Measurements from ENCODE around the gene FAM107A. TPM values are rescaled to one million over a fixed set of nuclear protein-coding genes. Genes with fewer than 3 reads are reported as not detected.

FAM107A gene
- total and polyA plus RNA-seq, 2 of the 13 experiments (the other 11 are each of a cell fraction or from before 2014, with no cell fraction given): not detected

DNA sequence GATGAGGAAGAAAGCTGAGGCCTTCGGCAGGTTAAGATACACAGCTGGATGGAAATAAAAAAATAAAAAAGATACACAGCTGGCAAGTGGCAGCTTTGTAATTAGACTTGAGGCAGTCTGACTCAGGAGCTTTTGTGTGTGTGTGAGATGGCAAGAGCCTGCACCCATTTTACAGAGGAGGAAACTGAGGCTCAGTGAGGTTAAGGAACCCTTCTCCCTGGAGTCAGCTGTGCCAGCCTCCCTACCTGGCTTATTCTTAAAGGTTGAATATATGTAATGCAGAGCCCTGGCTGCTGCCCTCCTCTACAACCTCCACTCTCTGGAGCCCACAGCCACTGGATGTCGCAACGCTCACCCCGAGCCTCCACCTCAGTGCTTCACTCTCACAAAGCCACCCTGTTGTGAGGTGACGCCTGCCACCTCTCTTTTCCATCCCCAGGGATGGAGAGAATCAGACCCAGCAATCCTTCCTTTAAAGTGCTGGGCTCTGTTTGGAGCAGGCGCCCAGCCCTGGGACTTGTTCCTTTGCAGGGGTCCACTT lies 20.6 kb upstream of the FAM107A start:
- CTCF ChIA-PET (ENCODE audit: low intra/inter-chr PET ratio, low total read pairs): no interaction called here
- POLR2A ChIA-PET: no interaction called here
- peaks cover 0 to 3% of the 10 kb centered on the region in 2 experiments; a peak in 2 of 5 replicates for H3K27me3 ChIP-seq (ENCODE audit: control insufficient read depth in 1 of 2, insufficient read depth in 2 of 2, low read length in 2 of 2)
- H3K4me3 ChIP-seq (replicated peaks in 1 of 3; ENCODE audit: insufficient read depth in 1 of 3, low read depth in 2 of 3, low read length in 3 of 3): no peak overlapping the region
- H3K4me1 ChIP-seq (ENCODE audit: insufficient read depth, low read length): peaks cover 12% of the 10 kb centered on the region
- no peaks in the 10 kb centered on the region for H3K36me3 ChIP-seq (replicated peaks in 1 of 2; ENCODE audit: control insufficient read depth in 1 of 2, insufficient read depth in 2 of 2, low read length in 2 of 2)
- no peaks in the 10 kb centered on the region for H3K79me2 ChIP-seq (ENCODE audit: insufficient read depth, low read length)
- H3K9me3 ChIP-seq (ENCODE audit: low read length): no peaks in the 10 kb centered on the region
- H3K4me2 ChIP-seq (ENCODE audit: low read depth, low read length): no peak overlapping the region
- H3K9ac ChIP-seq (ENCODE audit: insufficient read depth, low read depth, low read length): no peak overlapping the region
- no peak overlapping the region for H3K27ac ChIP-seq (ENCODE audit: extremely low read length, insufficient read depth, low read length)
- TF ChIP-seq CEBPB (IDR thresholded peaks at IDR 0.05; ENCODE audit: borderline replicate concordance, low read depth, low read length) (peak; percentile 68; the same call in 1 of the 2 replicates), KLF6 (CRISPR knock-in tag; IDR thresholded peaks at IDR 0.05) (no peak), ZNF629 (CRISPR knock-in tag; conservative IDR thresholded peaks at IDR 0.05) (peak; percentile 72)
- no peak for FAIRE-seq
- DNase-seq (ENCODE audit: low spot score): no peak
- no peaks in the 10 kb centered on the region for H4K20me1 ChIP-seq (ENCODE audit: insufficient read depth, low read length)
- no peak overlapping the region for H2AFZ ChIP-seq (ENCODE audit: low read length)
- ATAC-seq: no peak
- no TSS peak for BruUV-seq (replicated peaks)
- 51% methylated on average over 6 of the region's 6 CpGs for WGBS (ENCODE audit: low lambda C conversion rate)
- intact Hi-C loops (cut with micrococcal nuclease; ENCODE audit: unreplicated experiment) (no loop called here), in situ Hi-C loops (cut with HindIII; ENCODE audit: extremely low pct_ligation_motif_present, low pct_unique_long_range_greater_than_20kb) (no loop called here)

- intact Hi-C loops (cut with micrococcal nuclease; ENCODE audit: unreplicated experiment): no loop called here
- TF ChIP-seq THYN1 (CRISPR knock-in tag; IDR thresholded peaks at IDR 0.05; ENCODE audit: borderline replicate concordance, low read depth) (no peak), ZSCAN20 (CRISPR knock-in tag; IDR thresholded peaks at IDR 0.05; ENCODE audit: borderline replicate concordance) (no peak), ZNF747 (CRISPR knock-in tag; IDR thresholded peaks at IDR 0.05; ENCODE audit: borderline replicate concordance) (no peak)
- ATAC-seq (no peak), FAIRE-seq (no peak), DNase-seq (ENCODE audit: low spot score) (no peak)
- Histone ChIP-seq H3K27ac (ENCODE audit: extremely low read length, insufficient read depth, low read length) (no peak overlapping the region), H3K4me2 (ENCODE audit: low read depth, low read length) (no peak overlapping the region), H3K27me3 (ENCODE audit: control insufficient read depth in 1 of 2, insufficient read depth in 2 of 2, low read length in 2 of 2) (peaks cover 0 to 3% of the 10 kb centered on the region in 2 experiments; a peak in 2 of 5 replicates), H2AFZ (ENCODE audit: low read length) (no peak overlapping the region), H3K4me1 (ENCODE audit: insufficient read depth, low read length) (peaks cover 12% of the 10 kb centered on the region), H3K4me3 (replicated peaks in 1 of 3; ENCODE audit: insufficient read depth in 1 of 3, low read depth in 2 of 3, low read length in 3 of 3) (no peak overlapping the region), H3K79me2 (ENCODE audit: insufficient read depth, low read length) (no peaks in the 10 kb centered on the region), H4K20me1 (ENCODE audit: insufficient read depth, low read length) (no peaks in the 10 kb centered on the region), H3K9ac (ENCODE audit: insufficient read depth, low read depth, low read length) (no peak overlapping the region), H3K36me3 (replicated peaks in 1 of 2; ENCODE audit: control insufficient read depth in 1 of 2, insufficient read depth in 2 of 2, low read length in 2 of 2) (no peaks in the 10 kb centered on the region), H3K9me3 (ENCODE audit: low read length) (no peaks in the 10 kb centered on the region)
- BruUV-seq (replicated peaks): no TSS peak
- in situ Hi-C loops (cut with HindIII; ENCODE audit: extremely low pct_ligation_motif_present, low pct_unique_long_range_greater_than_20kb): no loop called here
- POLR2A ChIA-PET: no interaction called here
- WGBS (ENCODE audit: low lambda C conversion rate): 19% methylated on average over 4 of the region's 4 CpGs
- CTCF ChIA-PET (ENCODE audit: low intra/inter-chr PET ratio, low total read pairs): no interaction called here
These were observed 19.8 kb upstream of the FAM107A start for GRCh38 chr3:58596834-58597518.

Data from HepG2 (cell line).